Umbilical cord (tissue), 2 donors: ENCODE results near the gene LAMC1. TPM values are rescaled to one million over a fixed set of nuclear protein-coding genes. Genes with fewer than 3 reads are reported as not detected.
"Not testable (repeated sequence)": the region's sequence is repeated elsewhere in the genome, so short reads cannot be mapped to it uniquely, and the experiment has no call there.

ENCODE experiments used
- DNase-seq: peaks from one replicate; pipeline ENCODE4 v3.0.0-alpha.2; 2015; ENCODE audit warnings: low spot score
- total RNA-seq: library from RNA; depleted of rRNA; stranded (reverse); fragments of >200 nt; gene quantifications from one replicate; pipeline ENCODE4 v1.2.3, GENCODE V29; 2014; ENCODE audit warnings: low replicate concordance; ENCODE audit not compliant: insufficient read depth

Gene LAMC1
- total RNA-seq, 1 donor from 2014 or later, result 585 TPM

DNA sequence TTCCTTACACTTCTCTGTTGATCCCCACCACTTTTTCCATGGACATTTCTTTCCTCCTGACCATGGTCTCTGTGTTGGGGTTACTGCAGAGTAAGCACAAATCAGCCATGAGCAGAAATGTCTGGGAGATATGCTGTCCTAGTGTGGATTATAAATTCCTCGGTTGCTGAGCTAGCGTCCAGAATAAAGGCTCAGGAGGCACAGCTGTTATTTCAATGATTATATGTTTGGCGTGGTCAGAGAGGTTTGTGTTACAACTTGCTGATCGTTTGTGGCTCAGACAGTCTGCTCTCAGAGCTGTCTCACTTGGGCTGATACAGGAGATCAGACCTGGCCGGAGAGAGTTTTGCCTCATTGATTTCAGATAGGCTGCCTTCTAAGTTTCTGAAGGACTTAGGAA, 125.4 kb downstream of the LAMC1 start:
- peak; percentile 56 for DNase-seq

DNA sequence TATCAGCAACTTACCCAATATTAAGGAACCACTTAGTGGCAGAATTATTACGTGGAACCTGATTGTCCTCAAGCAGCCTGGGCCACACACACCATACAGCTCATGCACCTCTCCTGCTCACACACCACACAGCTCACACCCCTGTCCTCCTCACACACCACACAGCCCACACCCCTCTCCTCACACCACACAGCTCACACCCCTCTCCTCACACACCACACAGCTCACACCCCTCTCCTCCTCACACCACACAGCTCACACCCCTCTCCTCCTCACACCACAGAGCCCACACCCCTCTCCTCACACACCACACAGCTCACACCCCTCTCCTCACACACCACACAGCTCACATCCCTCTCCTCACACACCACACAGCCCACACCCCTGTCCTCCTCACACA, 126.1 kb downstream of the LAMC1 start:
- no peak for DNase-seq

DNA sequence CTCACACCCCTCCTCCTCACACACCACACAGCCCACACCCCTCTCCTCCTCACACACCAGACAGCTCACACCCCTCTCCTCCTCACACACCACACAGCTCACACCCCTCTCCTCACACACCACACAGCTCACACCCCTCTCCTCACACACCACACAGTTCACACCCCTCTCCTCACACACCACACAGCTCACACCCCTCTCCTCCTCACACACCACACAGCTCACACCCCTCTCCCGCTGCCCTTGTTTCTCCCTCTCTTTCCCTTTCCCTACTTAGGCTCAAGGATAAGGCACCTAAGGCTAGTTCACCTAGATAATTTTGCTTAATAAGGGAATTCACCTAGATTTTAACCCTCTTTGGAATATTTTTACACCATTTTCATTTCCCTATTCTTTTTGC, 126.8 kb downstream of the LAMC1 start:
- DNase-seq, result not testable (repeated sequence)

DNA sequence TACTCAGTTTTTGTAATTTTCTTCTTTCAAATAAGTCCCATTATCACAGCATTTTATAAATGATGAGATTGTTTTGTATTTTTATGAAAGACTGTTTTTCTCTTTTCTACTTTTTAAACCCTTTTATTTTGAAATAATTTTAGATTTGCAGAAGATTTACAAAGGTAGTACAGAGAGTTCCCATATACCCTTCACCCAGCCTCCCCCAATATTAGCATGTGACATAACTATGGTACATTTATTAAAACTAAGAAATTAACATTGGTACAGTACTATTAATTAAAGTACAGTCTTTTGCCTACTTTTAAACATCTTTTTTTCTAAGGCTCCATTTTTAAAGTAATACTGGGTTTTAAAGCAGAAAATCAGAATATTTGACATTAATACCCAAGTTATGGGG, 127.2 kb downstream of the LAMC1 start:
- DNase-seq, result no peak

DNA sequence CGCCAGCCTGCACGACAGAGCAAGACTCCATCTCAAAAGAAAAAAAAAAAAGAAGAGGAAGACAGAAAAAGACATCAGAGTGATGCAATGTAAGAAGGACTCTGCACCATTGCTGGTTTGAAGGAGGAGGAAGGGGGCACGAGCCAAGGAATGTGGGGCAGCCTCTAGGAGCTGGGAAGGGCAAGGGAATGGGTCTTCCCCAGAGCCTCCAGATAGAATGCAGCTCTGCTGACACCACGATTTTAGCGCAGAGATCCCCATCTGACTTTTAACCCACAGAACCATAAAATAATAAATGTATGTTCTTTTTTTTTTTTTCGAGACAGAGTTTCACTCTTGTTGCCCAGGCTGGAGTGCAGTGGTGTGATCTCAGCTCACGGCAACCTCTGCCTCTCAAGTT, 129.0 kb downstream of the LAMC1 start:
- DNase-seq, result no peak

DNA sequence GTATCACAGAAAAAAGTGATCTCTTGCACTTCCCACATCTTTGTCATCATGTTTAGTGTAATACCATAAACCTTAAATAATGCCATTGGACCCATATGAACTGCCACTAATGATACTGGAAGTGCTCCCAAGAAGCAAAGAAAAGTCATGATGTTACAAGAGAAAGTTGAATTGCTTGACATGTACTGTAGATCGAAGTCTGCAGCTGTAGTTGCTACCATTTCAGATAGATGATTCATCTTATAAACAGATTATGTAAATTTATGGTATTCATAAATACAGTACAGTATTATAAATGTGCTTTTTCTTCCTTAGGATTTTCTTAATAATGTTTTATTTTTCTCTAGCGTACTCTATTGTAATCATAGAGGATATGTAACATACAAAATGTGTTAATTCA, 132.7 kb downstream of the LAMC1 start:
- DNase-seq, result no peak

DNA sequence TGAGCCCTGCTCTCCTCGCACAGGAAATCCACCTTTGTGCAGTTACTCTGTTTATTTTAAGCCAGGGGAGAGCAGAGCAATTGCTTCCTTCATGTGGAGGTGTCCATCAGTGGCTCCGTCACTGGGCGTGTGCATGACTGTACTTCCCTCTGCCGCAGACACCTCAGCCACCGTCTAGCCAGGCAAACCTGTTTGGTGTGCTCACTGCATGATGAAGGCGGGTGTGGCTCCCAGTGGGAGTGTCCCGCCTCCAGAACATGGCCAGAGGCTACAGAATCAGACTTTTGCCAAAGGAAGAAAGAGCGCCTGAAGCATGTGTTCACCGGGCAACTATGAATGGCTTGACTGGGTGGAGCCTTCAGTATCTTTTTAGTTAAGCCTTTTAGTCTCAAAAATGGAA, 136.7 kb downstream of the LAMC1 start:
- DNase-seq, result peak; percentile 81

DNA sequence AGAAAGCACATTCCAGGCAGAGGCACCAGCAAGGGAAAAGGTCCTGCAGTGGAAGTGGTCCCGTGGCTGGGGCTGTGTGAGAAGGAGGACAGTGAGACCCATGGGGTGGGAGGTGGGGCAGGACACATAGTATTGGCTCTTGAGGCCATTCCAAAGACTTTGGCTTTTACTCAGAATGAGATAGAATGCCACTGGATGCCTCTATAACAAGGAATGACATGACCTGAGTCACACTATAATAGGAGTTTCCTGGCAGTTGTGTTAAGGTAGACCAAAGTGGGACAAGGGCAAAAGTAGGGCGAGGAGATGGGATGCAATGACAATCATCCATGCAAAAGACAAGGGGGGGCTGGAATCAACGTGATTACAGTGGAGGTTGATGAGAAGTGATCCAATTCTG, 138.2 kb downstream of the LAMC1 start:
- DNase-seq, result no peak

DNA sequence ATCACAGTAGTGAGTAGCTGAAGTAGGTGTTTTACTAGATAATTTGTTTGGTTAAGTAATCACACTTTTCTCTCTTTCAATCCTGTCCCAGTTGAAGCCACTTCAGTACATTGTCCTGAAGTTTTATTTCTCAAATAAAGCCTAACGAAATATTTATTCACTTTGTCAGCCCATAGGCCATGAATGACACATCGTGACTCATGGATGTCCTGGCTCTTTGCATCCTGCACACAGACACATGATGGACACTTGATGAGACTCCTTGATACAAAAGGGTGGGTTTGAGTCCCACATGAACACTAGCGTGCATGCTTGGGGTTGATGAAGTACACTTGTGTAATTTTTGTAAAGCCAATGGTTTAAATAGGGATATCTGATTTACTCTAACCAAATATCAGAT, 140.1 kb downstream of the LAMC1 start:
- DNase-seq, result no peak

DNA sequence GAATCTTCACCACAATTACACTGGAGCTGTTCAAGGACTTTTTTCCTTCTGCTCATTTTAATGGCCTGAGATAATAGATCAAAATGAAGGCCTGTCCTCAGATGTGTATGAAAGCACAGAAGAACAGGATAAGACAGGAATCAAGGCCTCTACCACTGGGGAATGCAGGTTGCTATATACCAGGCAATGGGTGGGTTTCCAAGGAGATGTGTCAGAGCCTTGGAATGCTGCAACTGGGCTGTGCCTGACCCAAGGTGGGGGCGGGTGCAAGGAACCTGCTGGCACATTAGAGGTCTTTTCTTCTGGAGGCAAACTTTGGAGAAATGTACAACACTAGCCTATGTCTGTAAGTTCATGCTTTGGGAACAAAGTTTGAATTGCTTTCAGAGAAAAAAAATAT, 141.1 kb downstream of the LAMC1 start:
- peak; percentile 57 for DNase-seq

DNA sequence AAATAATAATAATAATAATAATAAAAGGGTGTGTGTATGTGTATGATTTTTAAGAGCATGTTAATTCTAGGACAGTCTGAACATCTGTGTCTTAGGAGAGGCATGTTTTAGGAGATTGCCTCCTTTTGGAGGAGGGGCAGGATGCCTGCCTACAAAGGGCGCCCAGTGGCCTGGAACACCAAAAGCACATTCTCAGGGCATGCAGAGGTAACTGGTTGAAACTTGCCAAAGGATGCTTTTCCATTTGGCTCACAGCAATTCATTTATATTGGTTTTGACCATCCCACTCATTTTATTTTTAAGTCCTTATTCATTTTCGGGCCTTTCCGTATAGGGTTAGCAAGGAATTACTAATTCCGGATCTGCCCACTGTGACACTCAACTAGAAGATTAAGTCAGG, 141.7 kb downstream of the LAMC1 start:
- DNase-seq, result no peak

DNA sequence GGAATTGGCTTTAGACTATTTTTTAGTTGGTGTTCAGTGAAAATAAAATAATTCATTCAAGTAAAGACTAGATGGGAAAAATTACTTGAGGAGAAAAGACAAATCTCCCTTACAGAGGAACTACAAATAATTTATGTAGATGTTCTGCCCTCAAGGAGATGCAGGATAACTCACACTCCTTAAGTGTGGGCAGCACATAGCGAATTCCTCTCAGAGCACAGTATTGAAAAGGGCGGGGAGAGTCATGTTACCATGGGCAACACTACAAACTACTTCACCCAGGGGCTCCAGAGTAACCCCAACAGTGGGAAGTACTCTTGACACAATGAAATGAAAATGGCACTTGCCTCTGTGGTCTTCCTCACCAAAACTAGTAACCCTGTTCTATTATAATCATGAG, 142.2 kb downstream of the LAMC1 start:
- DNase-seq, result no peak

DNA sequence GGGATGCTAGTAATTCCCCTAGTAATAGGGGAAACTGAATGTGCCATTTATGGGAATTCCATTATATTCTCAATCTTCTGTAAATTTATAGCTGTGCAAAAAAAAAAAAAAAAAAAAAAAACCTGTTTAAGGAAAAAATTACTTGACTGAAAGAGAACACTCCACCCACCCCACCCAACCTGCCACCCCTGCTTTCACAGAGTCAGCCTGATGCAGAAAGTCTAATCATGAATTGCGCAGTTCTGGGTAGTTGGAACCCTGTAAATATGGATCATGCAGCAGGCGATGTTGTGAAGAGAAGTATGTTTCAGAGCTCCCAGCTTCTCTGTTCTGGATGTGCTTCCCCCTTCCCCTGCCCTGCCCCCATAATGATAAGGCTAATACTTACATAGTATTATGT, 143.2 kb downstream of the LAMC1 start:
- DNase-seq, result no peak

DNA sequence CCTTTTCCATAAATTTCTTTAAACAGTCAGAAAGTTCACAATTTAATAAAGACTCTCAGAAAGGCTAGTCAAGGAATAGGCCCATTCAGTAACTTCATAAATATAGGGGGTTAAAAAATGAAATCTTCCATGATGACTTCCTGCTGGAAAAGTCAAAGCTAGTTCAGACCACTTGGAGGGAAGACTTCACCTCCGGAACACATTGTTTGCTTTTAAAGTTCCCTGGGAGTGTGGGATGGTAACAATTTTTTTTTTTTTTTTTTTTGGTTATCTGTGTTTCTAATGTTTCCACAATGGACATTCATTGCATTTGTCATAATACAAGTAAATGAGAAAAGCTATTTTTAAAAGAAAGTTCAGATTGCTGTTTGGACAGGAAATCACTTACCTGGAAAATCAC, 144.5 kb downstream of the LAMC1 start:
- DNase-seq, result no peak

DNA sequence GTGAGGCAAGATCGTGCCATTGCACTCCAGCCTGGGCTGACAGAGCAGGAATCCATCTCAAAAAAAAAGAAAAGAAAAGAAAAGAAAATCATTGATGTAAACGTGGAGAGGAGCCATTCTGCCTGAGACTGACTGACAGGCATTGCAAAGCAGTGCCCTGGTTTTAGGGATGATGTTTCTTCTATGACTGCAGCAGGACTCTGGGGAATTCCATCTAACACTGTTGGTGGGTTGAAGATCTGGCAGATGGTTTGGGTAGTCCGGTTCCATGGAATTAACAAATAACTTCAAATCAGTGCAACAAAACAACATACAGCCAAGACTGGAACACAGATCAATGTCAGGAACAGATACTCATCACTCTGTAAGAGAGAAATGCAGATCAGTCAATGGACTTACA, 145.1 kb downstream of the LAMC1 start:
- DNase-seq, result no peak

DNA sequence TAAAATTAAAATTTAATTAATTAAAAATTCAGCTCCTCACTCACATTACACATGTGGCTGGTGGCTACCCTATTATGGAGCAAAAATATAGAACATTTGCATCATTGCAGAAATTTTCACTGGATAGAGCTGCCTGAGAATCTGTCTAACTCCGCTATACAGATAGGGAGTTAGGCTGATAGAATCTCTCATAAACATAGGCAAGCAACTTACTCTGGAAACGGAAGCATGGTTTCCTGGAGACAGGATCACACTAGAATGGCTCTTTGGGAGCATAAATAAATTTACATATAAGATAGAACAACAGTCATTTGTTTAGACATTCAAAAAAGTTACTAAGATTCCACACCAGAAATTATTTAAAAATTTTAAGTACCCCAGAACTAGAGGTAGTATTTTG, 150.6 kb downstream of the LAMC1 start:
- DNase-seq, result no peak

DNA sequence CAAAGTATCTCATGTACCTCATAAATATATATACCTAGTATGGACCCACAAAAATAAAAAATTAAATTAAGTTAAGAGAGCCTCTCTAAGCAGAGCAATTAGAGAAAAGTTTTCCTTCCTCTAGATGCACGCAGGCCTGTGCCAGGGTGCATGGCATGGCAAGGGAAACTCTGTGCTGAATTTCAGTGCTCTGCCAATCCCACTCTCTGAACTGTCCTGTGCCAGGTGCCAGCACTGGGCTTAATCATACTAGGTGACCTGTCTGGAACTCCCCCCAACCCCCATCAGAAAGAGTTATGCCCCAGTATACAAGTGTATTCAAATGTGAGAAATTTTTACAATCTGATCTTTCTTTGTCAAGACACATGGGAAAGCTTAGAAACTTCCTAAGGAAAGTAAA, 152.4 kb downstream of the LAMC1 start:
- no peak for DNase-seq

DNA sequence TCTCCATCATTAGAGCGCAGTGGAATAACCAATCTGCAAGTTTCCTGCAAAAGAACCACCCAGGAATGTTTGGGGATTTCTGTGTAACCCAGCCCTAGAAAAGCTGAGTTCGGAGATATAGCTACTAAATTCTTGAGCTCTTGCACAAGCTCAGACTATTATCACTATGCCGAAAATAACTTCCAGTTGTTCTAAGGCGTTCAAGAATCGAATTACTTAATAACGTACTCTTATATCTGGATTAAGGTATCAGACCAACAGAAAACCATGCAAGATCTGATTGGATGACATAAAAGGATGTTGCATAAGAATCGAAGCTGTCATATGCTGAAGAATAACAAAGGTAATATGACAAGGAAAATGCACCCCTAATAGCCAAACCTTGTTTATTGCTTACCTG, 155.3 kb downstream of the LAMC1 start:
- peak; percentile 58 for DNase-seq

DNA sequence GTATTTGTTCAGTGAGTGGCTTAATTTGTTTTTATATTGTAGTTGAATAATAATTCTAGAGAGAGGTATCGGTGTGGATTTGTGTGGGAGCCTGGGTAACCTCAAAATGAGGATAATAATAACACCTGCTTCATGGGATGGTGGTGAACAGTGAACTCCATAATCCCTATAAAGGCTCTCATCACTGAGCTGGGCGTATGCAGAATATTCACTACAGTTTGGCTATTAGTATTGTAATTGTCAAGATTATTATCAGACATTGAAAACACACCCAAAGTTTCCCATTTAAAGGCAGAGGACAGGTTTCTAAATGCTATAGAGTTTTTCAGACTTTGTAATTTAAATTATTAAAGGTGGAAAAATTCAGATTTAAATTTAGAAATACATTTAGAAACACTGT, 155.8 kb downstream of the LAMC1 start:
- no peak for DNase-seq

DNA sequence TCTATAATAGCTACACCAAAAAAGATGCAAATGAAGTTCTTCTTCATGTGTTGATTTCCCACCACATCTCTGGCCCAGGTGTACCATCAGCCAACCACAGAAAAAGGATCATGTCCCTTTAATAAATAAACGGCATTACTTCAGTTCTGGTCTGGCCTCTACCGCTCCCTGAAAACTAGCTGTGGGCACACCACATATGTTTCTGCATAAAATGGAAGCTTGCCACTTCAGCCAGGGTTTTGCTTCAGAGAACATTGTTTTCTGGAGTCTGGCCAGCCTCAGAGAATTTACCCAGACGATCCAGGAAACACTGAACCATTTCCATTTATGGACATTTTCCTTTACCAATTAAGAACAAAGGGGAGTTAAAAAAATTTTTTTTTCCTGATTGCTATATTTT, 157.0 kb downstream of the LAMC1 start:
- peak; percentile 91 for DNase-seq

DNA sequence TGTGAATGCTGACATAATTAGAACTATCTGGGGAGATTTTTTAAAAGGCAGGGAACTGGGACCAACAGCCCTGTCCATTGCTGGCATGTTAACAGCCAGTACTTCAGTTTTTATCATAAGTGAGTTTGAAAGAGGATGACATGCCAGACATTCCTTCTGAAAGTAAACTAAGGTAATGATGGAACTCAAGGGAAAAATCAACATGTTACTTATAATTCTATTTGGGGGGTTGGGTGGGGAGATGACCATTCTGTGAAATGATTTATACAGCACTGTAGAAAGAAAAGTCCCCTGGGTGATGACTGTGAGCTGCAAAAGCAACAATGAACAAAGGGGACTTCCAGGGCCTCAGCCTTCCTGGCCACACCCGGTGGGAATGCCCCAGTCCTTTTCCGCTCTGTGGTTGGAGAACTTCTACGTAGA, 157.4 kb downstream of the LAMC1 start:
- no peak for DNase-seq

DNA sequence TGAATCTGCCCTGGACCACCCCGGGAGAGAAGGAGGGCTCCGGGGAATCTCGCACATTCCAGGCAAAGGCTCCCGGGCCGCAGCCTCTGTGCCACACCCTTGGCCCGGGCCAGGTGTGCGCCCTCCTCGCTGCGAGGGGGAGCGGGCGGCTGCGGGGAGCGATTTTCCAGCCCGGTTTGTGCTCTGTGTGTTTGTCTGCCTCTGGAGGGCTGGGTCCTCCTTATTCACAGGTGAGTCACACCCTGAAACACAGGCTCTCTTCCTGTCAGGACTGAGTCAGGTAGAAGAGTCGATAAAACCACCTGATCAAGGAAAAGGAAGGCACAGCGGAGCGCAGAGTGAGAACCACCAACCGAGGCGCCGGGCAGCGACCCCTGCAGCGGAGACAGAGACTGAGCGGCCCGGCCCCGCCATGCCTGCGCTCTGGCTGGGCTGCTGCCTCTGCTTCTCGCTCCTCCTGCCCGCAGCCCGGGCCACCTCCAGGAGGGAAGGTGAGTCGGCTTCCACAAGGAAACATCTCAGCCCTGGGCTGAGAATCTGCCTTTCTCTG, 162.8 kb downstream of the LAMC1 start, which contains the start of gene LAMC2:
LAMC2 (plus strand) TSS at position 324 of the 550 bp plus-strand sequence; CDS start at position 413, 89 bp downstream.
- DNase-seq, result peak; percentile 70

DNA sequence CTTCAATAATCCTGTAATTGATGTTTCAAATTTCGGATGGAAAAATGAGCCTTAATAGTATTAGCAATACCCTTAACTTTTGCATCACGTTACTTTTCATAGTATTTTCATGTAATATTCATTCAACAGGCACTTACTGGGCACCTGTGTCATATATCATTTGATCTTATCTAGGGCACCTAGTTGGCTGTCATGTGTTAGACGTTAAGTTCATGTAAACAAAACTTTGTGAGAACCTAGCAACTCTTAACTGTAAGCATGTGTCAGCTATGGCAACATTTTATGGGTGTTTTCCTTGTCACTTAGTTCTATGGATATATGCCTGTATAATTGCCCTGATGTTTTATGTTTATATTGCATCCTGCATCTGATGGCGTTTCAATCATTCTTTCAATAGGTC, 163.6 kb downstream of the LAMC1 start:
- no peak for DNase-seq

DNA sequence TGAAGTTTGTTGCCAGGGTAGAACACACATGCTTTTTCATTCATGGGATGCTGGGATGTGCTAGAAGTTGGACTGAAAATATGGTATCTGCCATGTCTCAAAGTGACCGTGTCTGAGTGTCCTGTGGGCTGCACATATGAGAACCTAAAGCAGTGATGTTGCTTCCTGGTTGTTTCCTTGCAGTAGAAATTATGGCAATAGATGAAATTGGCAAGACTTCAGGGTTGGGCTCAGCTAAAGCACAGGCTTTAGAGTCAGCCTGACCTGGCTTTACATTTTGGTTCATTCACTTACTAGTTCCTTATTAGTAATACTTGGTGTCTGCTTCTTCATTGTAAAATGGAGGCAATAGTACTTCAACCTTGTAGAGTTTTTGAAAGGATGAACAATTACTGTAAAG, 165.0 kb downstream of the LAMC1 start:
- DNase-seq, result no peak
